ENCODE measurements around the gene LIPG. TPM values are rescaled to one million over a fixed set of nuclear protein-coding genes. Genes with fewer than 3 reads are reported as not detected.

The LIPG gene
- total and polyA plus RNA-seq, 8 donors = 8.8 to 47.1 (median 14.7) TPM

DNA sequence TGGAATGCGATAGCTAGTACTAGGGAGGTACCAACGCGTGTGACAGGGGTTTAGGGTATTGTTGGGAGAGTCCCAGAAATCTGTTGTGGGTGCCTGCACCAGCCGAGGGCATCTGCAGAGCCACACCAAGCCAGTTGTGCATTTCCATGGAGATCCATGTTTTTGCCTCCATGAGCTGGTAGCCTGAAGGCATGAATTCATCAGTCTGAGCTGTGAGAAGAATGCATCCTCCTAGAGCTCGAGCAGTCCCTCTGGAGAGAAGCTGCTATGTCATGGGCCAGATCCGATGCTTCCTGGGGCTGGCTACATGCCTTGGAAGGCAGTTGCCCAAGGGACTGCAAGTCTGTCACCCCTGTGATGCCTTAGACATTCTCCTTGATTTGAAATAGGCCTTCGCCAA is 57.9 kb downstream of the LIPG start:
- DNase-seq (no peak), ATAC-seq (no peak)
- H3K4me3 ChIP-seq = no peak overlapping the region
- no peak overlapping the region for H3K27ac ChIP-seq
- TF ChIP-seq, protein P1, sequence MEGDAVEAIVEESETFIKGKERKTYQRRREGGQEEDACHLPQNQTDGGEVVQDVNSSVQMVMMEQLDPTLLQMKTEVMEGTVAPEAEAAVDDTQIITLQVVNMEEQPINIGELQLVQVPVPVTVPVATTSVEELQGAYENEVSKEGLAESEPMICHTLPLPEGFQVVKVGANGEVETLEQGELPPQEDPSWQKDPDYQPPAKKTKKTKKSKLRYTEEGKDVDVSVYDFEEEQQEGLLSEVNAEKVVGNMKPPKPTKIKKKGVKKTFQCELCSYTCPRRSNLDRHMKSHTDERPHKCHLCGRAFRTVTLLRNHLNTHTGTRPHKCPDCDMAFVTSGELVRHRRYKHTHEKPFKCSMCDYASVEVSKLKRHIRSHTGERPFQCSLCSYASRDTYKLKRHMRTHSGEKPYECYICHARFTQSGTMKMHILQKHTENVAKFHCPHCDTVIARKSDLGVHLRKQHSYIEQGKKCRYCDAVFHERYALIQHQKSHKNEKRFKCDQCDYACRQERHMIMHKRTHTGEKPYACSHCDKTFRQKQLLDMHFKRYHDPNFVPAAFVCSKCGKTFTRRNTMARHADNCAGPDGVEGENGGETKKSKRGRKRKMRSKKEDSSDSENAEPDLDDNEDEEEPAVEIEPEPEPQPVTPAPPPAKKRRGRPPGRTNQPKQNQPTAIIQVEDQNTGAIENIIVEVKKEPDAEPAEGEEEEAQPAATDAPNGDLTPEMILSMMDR (IDR thresholded peaks at IDR 0.05) = no peak
- H3K9me3 ChIP-seq = no peaks in the 10 kb centered on the region
- no peaks in the 10 kb centered on the region for H3K27me3 ChIP-seq
- no peaks in the 10 kb centered on the region for H3K4me1 ChIP-seq
- H3K36me3 ChIP-seq = no peaks in the 10 kb centered on the region
- intact Hi-C loops (cut with DNase I) = no loop called here

DNA sequence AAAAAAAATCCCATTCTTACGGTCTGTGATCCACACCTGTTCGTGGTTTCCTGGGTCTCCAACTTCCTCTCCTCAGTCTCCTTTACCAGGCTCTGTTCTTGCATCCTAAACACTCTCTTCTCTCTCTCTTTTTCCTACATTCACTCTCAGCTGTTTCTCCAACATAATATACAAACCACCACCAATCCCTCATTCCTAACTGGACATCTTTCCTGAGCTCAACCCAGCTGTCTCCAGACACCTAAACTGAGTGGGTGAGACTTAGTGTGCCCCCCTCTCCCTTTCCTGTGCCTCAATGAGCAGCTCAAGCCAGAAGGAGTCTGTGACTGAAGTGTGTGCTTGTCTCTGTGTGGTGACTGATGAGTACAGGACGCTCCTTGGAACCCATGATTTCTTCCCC is 59.4 kb downstream of the LIPG start:
- no peaks in the 10 kb centered on the region for H3K4me1 ChIP-seq
- no peaks in the 10 kb centered on the region for H3K9me3 ChIP-seq
- intact Hi-C loops (cut with DNase I) = no loop called here
- TF ChIP-seq, protein P1 (IDR thresholded peaks at IDR 0.05) = no peak
- ATAC-seq (no peak), DNase-seq (no peak)
- no peak overlapping the region for H3K27ac ChIP-seq
- H3K4me3 ChIP-seq = no peak overlapping the region
- no peaks in the 10 kb centered on the region for H3K27me3 ChIP-seq
- H3K36me3 ChIP-seq = no peaks in the 10 kb centered on the region

DNA sequence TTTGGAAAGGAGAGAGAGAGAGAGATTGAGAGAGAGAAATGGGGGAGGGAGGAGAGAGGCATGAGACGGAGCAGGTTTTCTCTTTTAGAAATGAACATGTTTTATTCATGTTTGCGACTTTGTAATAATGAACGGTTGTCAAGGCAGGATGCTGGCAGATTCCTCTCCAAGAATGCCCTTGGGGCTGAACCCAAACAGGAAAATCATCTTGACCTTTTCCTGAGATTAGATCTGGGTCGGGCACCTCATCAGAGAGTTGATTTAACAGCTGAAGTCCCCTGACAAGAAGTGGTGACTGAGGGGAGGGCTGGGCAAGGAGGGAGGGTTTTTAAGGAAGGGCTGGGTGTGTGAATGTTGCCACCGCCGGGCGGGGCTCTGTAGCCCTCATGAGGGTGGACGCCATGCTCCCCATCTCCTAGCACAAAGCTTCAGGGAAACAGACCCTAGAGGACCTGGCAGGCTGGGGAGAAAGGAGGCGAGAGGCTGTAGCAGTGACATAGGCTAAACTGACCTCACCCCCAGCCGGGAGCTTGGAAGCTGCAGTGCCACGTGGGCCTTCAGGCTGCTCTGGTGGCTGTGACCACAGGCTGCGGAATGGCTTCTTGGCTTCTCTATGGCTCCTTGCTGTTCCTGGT is 60.0 kb downstream of the LIPG start:
- intact Hi-C loops (cut with DNase I) = no loop called here
- Histone ChIP-seq H3K4me3 (no peak overlapping the region), H3K27me3 (no peaks in the 10 kb centered on the region), H3K4me1 (no peaks in the 10 kb centered on the region), H3K27ac (no peak overlapping the region), H3K9me3 (no peaks in the 10 kb centered on the region), H3K36me3 (no peaks in the 10 kb centered on the region)
- no peak for ATAC-seq
- DNase-seq = no peak
- TF ChIP-seq, protein P1 (IDR thresholded peaks at IDR 0.05) = no peak

DNA sequence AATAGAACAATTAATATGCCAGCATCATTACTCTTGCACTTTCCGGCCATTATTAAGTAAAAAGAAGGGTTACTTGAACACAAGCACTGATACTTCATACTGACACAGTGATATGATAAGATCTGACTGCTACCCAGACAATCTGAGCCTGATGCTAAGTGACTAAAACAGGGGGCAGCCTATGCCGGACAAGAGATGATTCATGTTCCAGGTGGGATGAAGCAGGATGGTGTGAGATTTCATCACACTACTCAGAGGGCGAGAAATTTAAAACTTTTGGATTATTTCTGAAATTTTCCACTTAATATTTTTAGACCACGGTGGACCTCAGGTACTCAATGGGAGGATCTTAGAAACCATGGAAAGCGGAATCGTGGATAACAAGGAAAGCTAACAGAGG is 61.7 kb downstream of the LIPG start:
- no peaks in the 10 kb centered on the region for H3K9me3 ChIP-seq
- no peak overlapping the region for H3K27ac ChIP-seq
- H3K4me3 ChIP-seq = no peak overlapping the region
- intact Hi-C loops (cut with DNase I) = no loop called here
- no peaks in the 10 kb centered on the region for H3K36me3 ChIP-seq
- H3K4me1 ChIP-seq = no peaks in the 10 kb centered on the region
- DNase-seq (no peak), ATAC-seq (no peak)
- no peaks in the 10 kb centered on the region for H3K27me3 ChIP-seq
- TF ChIP-seq, protein P1 (IDR thresholded peaks at IDR 0.05) = no peak

DNA sequence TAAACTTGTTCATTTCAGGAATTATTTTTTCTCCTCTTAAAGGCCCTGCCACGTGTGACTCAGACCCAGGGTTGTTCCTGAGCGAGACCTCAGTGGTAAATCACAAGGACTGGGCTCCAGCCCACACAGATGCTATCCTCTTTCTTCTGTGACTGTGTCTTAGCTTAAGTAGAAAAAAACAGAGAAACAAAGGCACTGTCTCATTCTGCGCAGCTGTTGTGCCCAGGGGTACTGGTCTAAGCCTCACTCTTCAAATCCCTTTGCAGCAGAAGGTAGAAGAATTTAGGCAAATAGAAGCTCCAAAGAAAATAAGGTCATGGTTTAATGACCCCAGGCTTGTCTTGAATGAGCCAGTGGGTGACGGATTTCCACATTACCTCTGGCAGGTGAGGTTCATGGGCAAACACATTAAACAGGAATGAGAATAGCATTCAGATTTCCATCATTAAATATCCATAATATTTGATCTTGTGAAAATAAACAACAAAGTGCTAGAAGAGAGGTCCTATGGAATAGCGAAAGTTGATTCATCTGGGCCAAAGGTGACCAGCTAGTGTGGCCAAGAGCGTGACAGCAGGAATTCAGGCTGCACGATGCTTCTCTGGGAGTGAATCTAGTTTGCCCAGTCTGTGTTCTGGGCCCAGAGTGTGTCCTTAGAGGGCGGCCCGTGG is 63.3 kb downstream of the LIPG start:
- H3K4me3 ChIP-seq = no peak overlapping the region
- no peaks in the 10 kb centered on the region for H3K27me3 ChIP-seq
- TF ChIP-seq, protein P1 (IDR thresholded peaks at IDR 0.05) = no peak
- no peak for DNase-seq
- no peaks in the 10 kb centered on the region for H3K4me1 ChIP-seq
- H3K36me3 ChIP-seq = no peaks in the 10 kb centered on the region
- H3K9me3 ChIP-seq = no peaks in the 10 kb centered on the region
- intact Hi-C loops (cut with DNase I) = no loop called here
- H3K27ac ChIP-seq = no peak overlapping the region
- no peak for ATAC-seq

Measured in left lung (tissue), 10 donors.